ENCODE data around the gene RUNDC3A.

Gene RUNDC3A

DNA sequence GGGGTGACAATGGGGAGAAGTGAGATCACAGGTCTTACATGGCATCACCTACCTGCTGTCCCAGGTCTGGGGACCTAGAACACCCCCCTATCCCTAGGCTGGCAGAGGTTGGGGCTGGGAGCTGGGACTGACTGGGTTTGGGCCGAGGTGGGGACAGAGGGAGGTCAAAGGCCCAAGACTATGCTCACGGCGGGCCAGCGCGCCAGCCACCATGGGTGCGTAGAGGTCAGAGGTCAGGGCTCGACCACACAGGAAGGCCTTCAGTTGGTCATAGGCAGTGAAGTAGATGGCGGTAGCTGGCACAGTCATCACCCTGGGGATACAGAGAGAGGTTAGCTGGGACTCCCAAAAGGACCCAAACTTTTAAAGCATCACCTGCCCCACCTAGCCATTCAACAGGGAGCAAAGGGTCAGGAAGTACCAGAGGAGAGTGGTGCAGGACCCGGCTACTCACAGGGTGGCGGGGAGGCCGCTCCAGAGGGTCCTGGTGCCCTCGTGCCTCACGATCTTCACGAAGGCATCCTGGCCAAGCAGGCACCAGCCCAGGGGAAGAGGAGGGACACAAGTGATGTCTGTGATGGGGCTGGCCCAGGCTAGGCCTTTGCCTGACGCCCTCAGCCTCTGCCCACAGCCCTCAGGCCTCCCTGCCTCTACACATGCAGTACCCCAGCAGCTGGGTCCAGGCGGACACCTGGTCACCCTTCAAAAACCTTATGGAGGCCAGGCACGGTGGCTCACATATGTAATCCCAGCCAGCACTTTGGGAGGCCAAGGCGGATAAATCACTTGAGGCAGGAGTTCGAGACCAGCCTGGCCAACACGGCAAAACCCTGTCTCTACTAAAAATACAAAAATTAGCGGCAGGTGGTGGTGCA, 13.1 kb downstream of the RUNDC3A start:
- Histone ChIP-seq H3K27me3 (ENCODE audit: low read depth, low read length) (no peaks in the 10 kb centered on the region), H3K4me1 (ENCODE audit: low read length) (peaks cover 6% of the 10 kb centered on the region), H4K20me1 (ENCODE audit: insufficient read depth, low read length) (no peaks in the 10 kb centered on the region), H2AFZ (ENCODE audit: low read depth, low read length) (no peak overlapping the region), H3K9ac (ENCODE audit: low read length) (no peak overlapping the region), H3K36me3 (replicated peaks; ENCODE audit: low read depth, low read length) (peaks cover 19% of the 10 kb centered on the region), H3K79me2 (ENCODE audit: low read length) (peaks cover 33% of the 10 kb centered on the region), H3K27ac (ENCODE audit: low read length) (no peak overlapping the region), H3K4me3 (ENCODE audit: low read length) (no peak overlapping the region), H3K4me2 (ENCODE audit: low read length) (no peak overlapping the region), H3K9me3 (ENCODE audit: insufficient read depth, low read length) (no peaks in the 10 kb centered on the region)
- TF ChIP-seq EZH2phosphoT487 (IDR thresholded peaks at IDR 0.05; ENCODE audit: low read depth): no peak
- TF ChIP-seq, protein P1, sequence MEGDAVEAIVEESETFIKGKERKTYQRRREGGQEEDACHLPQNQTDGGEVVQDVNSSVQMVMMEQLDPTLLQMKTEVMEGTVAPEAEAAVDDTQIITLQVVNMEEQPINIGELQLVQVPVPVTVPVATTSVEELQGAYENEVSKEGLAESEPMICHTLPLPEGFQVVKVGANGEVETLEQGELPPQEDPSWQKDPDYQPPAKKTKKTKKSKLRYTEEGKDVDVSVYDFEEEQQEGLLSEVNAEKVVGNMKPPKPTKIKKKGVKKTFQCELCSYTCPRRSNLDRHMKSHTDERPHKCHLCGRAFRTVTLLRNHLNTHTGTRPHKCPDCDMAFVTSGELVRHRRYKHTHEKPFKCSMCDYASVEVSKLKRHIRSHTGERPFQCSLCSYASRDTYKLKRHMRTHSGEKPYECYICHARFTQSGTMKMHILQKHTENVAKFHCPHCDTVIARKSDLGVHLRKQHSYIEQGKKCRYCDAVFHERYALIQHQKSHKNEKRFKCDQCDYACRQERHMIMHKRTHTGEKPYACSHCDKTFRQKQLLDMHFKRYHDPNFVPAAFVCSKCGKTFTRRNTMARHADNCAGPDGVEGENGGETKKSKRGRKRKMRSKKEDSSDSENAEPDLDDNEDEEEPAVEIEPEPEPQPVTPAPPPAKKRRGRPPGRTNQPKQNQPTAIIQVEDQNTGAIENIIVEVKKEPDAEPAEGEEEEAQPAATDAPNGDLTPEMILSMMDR (IDR thresholded peaks at IDR 0.05; ENCODE audit: low read depth, low read length): no peak

DNA sequence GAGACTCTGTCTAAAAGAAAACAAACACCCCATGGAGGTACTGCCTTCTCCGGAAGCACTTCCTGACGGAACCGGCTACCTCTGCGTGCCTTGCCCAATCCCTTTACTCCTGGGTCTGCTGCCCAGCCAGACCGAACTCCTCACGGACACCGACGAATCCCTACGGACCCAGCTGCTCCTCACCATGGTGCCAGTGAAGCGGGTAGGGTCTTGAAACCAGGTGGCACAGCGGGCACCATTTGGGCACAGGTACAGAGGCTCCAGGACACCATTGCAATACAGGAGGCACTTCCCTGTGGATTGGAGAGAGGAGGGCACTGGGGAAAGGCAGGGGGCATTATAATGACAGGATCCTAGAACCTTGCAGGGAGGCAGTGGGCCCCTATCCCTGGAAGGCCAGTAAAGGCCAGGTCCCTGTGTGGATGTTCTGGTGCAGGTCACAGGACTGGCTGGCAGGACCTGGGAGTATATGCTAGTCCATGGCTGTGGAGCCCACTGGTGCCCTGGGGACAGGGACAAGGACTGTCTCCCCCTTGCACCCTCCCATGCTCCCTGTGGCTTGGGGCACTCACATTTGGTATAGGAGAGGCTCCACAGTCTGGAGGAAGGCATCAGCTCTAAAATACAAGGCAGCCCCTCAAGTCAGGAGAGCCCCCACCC, 14.0 kb downstream of the RUNDC3A start:
- Histone ChIP-seq H3K4me2 (ENCODE audit: low read length) (no peak overlapping the region), H3K27me3 (ENCODE audit: low read depth, low read length) (no peaks in the 10 kb centered on the region), H3K36me3 (replicated peaks; ENCODE audit: low read depth, low read length) (peaks cover 19% of the 10 kb centered on the region), H2AFZ (ENCODE audit: low read depth, low read length) (no peak overlapping the region), H3K79me2 (ENCODE audit: low read length) (peaks cover 33% of the 10 kb centered on the region), H3K4me3 (ENCODE audit: low read length) (no peak overlapping the region), H3K9ac (ENCODE audit: low read length) (no peak overlapping the region), H3K9me3 (ENCODE audit: insufficient read depth, low read length) (no peaks in the 10 kb centered on the region), H4K20me1 (ENCODE audit: insufficient read depth, low read length) (no peaks in the 10 kb centered on the region), H3K4me1 (ENCODE audit: low read length) (peaks cover 9% of the 10 kb centered on the region), H3K27ac (ENCODE audit: low read length) (no peak overlapping the region)
- TF ChIP-seq, protein P1 (IDR thresholded peaks at IDR 0.05; ENCODE audit: low read depth, low read length): no peak
- no peak for TF ChIP-seq EZH2phosphoT487 (IDR thresholded peaks at IDR 0.05; ENCODE audit: low read depth)

DNA sequence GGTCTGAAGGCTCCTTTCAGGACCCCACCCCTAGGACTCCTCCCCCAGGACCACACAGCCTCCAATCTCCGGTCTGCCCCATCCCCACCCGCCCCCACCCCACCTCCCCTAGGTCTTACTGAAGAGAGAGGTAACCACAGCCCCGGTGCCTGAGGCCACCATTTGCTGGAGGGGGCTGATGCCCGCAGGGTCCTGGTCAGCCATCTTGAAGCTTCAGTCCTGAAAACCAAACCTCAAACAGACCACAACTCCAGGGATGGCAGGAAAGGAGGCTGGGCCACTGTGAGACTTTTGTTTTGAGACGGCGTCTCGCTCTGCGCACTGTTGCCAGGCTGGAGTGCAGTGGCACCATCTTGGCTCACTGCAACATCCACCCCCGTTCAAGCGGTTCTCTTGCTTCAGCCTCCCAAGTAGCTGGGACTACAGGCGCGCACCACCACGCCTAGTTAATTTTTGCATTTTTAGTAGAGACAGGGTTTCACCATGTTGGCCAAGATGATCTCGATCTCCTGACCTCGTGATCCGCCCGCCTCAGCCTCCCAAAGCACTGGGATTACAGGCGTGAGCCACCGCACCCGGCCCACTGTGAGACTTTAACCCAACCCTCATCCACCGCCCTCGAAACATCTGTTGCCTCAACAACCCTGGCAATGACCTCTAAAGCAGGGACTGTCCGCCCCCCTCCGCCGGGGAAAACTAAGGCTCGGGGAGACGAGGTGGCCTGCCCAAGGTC, 15.1 kb downstream of the RUNDC3A start:
- peaks cover 17% of the 10 kb centered on the region for H3K4me1 ChIP-seq (ENCODE audit: low read length)
- TF ChIP-seq EZH2phosphoT487 (IDR thresholded peaks at IDR 0.05; ENCODE audit: low read depth): no peak
- TF ChIP-seq, protein P1 (IDR thresholded peaks at IDR 0.05; ENCODE audit: low read depth, low read length): no peak
- peaks cover 19% of the 10 kb centered on the region for H3K36me3 ChIP-seq (replicated peaks; ENCODE audit: low read depth, low read length)
- peak overlapping the region; percentile 93 for H3K4me2 ChIP-seq (ENCODE audit: low read length)
- peaks cover 33% of the 10 kb centered on the region for H3K79me2 ChIP-seq (ENCODE audit: low read length)
- no peaks in the 10 kb centered on the region for H3K27me3 ChIP-seq (ENCODE audit: low read depth, low read length)
- H3K9me3 ChIP-seq (ENCODE audit: insufficient read depth, low read length): no peaks in the 10 kb centered on the region
- no peak overlapping the region for H2AFZ ChIP-seq (ENCODE audit: low read depth, low read length)
- H4K20me1 ChIP-seq (ENCODE audit: insufficient read depth, low read length): no peaks in the 10 kb centered on the region
- peak overlapping the region; percentile 87 for H3K4me3 ChIP-seq (ENCODE audit: low read length)
- H3K9ac ChIP-seq (ENCODE audit: low read length): peak overlapping the region; percentile 92
- no peak overlapping the region for H3K27ac ChIP-seq (ENCODE audit: low read length)

Measured in OCI-LY3 (cell line).